Keratinocyte (primary cell): ENCODE data around the gene SCPEP1. TPM values are rescaled to one million over a fixed set of nuclear protein-coding genes. Genes with fewer than 3 reads are reported as not detected.

Source experiments
- DNase-seq: peaks from one replicate; pipeline ENCODE4 v3.0.0-alpha.2; 2011; ENCODE audit warnings: low read depth, missing footprints, low spot score
- FAIRE-seq: peaks from 2 replicates; lab custom pipeline; 2011; peaks lifted over from hg19 to GRCh38; lab: Jason Lieb, UNC
- H2AFZ ChIP-seq: 2 replicates; pipeline ENCODE4 v1.6.0; 2012; ENCODE audit warnings: low read length, control low read depth, inconsistent platforms; ENCODE audit not compliant: control insufficient read depth
- H3K27ac ChIP-seq: 2 replicates; pipeline ENCODE4 v1.5.1; 2011; ENCODE audit warnings: low read length; ENCODE audit not compliant: control insufficient read depth, insufficient read depth
- H3K27me3 ChIP-seq: 3 replicates; pipeline ENCODE4 v1.6.0; 2011; ENCODE audit warnings: low read length; ENCODE audit not compliant: control insufficient read depth, insufficient read depth; ENCODE audit errors: extremely low read depth
- H3K36me3 ChIP-seq, 2 experiments: 2 replicates in 1 of 2; 3 replicates in 1 of 2; pipeline ENCODE4 v1.5.1; 2011; ENCODE audit warnings: low read length in 2 of 2, mild to moderate bottlenecking in 1 of 2; ENCODE audit not compliant: control insufficient read depth in 2 of 2, insufficient read depth in 2 of 2; ENCODE audit errors: extremely low read depth in 1 of 2
- H3K4me1 ChIP-seq: 3 replicates; pipeline ENCODE4 v1.5.1; 2011; ENCODE audit warnings: low read length; ENCODE audit not compliant: control insufficient read depth, insufficient read depth; ENCODE audit errors: extremely low read depth
- H3K4me2 ChIP-seq: 3 replicates; pipeline ENCODE4 v1.6.0; 2011; ENCODE audit warnings: low read depth, low read length; ENCODE audit not compliant: control insufficient read depth, insufficient read depth; ENCODE audit errors: extremely low read depth
- H3K4me3 ChIP-seq, 3 experiments: fragments of 200-600 bp in 1 of 3; sonication (generic) in 1 of 3; 2 replicates in 2 of 3; 3 replicates in 1 of 3; pipeline ENCODE4 v1.5.1; 2011 to 2016; ENCODE audit warnings: low read length in 3 of 3, mild to moderate bottlenecking in 3 of 3, control low read depth in 2 of 3, inconsistent platforms in 1 of 3, low read depth in 1 of 3, mixed read lengths in 1 of 3, mixed run types in 1 of 3, moderate library complexity in 1 of 3; ENCODE audit not compliant: control insufficient read depth in 2 of 3, insufficient read depth in 2 of 3; ENCODE audit errors: extremely low read depth in 1 of 3
- H3K79me2 ChIP-seq: 2 replicates; pipeline ENCODE4 v1.6.0; 2012; ENCODE audit warnings: low read length; ENCODE audit not compliant: control insufficient read depth, insufficient read depth
- H3K9ac ChIP-seq: 3 replicates; pipeline ENCODE4 v1.6.0; 2011; ENCODE audit warnings: low read length; ENCODE audit not compliant: control insufficient read depth, insufficient read depth; ENCODE audit errors: extremely low read depth
- H3K9me1 ChIP-seq: 3 replicates; pipeline ENCODE4 v1.6.0; 2011; ENCODE audit warnings: low read length; ENCODE audit not compliant: control insufficient read depth, insufficient read depth; ENCODE audit errors: extremely low read depth
- H3K9me3 ChIP-seq: 2 replicates; pipeline ENCODE4 v1.5.1; 2012; ENCODE audit warnings: low read depth, low read length; ENCODE audit not compliant: control insufficient read depth
- H4K20me1 ChIP-seq: 3 replicates; pipeline ENCODE4 v1.6.0; 2011; ENCODE audit warnings: low read length; ENCODE audit not compliant: control insufficient read depth, insufficient read depth; ENCODE audit errors: extremely low read depth
- CTCF ChIP-seq, 3 experiments: IDR thresholded peaks in 1 of 3; conservative IDR thresholded peaks in 1 of 3; optimal IDR thresholded peaks in 1 of 3; 2 replicates in 2 of 3; 3 replicates in 1 of 3; pipeline versions ENCODE3 to v1.5.1; 2011; ENCODE audit warnings: low read length in 3 of 3, mild to moderate bottlenecking in 3 of 3, moderate library complexity in 2 of 3, control low read depth in 1 of 3, inconsistent platforms in 1 of 3; ENCODE audit not compliant: insufficient read depth in 2 of 3; ENCODE audit errors: extremely low read depth in 1 of 3
- EZH2 ChIP-seq: IDR thresholded peaks from one replicate; pipeline ENCODE4 v1.6.1; 2012; ENCODE audit warnings: inconsistent platforms, mild to moderate bottlenecking, low read length, moderate library complexity
- dilution Hi-C: fragments of 300-500 bp; cut with MboI; formaldehyde crosslinking; loops from one replicate; pipeline ENCODE4 v1.7.0; 2020; ENCODE audit warnings: low sequenced_read_pairs; ENCODE audit not compliant: extremely low pct_ligation_motif_present
- polyA plus RNA-seq, 5 experiments: library from polyadenylated mRNA; depleted of rRNA in 3 of 5; stranded (reverse) in 3 of 5; stranded (forward) in 1 of 5; unstranded in 1 of 5; fragments of >200 nt; gene quantifications; 1 replicate in 1 of 5; 2 replicates in 3 of 5; 3 replicates in 1 of 5; pipeline versions ENCODE4 v1.2.1 to v1.2.3, GENCODE V29; 2011 to 2012; ENCODE audit warnings: missing spikeins in 2 of 5, low read depth in 1 of 5, low replicate concordance in 1 of 5

The SCPEP1 gene
- polyA plus RNA-seq, 1 donor (not counting 4 experiments of a cell fraction or from before 2014, with no cell fraction given): 34.4 TPM

GRCh38 chr17:56992364-56992763 is 14.4 kb downstream of the SCPEP1 start:
- no peak for TF ChIP-seq CTCF (optimal IDR thresholded peaks at IDR 0.05 in 1 of 3, IDR thresholded peaks at IDR 0.05 in 1 of 3, conservative IDR thresholded peaks at IDR 0.05 in 1 of 3; ENCODE audit: extremely low read depth in 1 of 3, insufficient read depth in 2 of 3, low read length in 3 of 3)
- no peak for TF ChIP-seq EZH2
- Histone ChIP-seq H4K20me1 (no peaks in the 10 kb centered on the region), H3K9me1 (no peaks in the 10 kb centered on the region)

GRCh38 chr17:56994009-56994792 is 16.3 kb downstream of the SCPEP1 start:
- Histone ChIP-seq H3K4me2 (no peak overlapping the region), H2AFZ (no peak overlapping the region), H3K9ac (no peak overlapping the region), H3K9me1 (no peaks in the 10 kb centered on the region), H3K4me1 (peaks cover 2% of the 10 kb centered on the region), H3K36me3 (peaks cover 0 to 3% of the 10 kb centered on the region in 2 experiments), H4K20me1 (no peaks in the 10 kb centered on the region), H3K27me3 (no peaks in the 10 kb centered on the region), H3K79me2 (no peaks in the 10 kb centered on the region), H3K27ac (no peak overlapping the region), H3K4me3 (no peak overlapping the region), H3K9me3 (no peaks in the 10 kb centered on the region)
- no peak for FAIRE-seq
- dilution Hi-C loops: no loop called here
- TF ChIP-seq EZH2 (no peak), CTCF (optimal IDR thresholded peaks at IDR 0.05 in 1 of 3, IDR thresholded peaks at IDR 0.05 in 1 of 3, conservative IDR thresholded peaks at IDR 0.05 in 1 of 3; ENCODE audit: extremely low read depth in 1 of 3, insufficient read depth in 2 of 3, low read length in 3 of 3) (no peak)
- no peak for DNase-seq

More at GRCh38 chr17:56992364-56992763, 14.4 kb downstream of the SCPEP1 start:
- FAIRE-seq (no peak), DNase-seq (no peak)
- H3K4me1 ChIP-seq: peaks cover 2% of the 10 kb centered on the region
- no peaks in the 10 kb centered on the region for H3K27me3 ChIP-seq
- dilution Hi-C loops: no loop called here
- no peaks in the 10 kb centered on the region for H3K79me2 ChIP-seq
- no peak overlapping the region for H3K9ac ChIP-seq
- H3K36me3 ChIP-seq: peaks cover 0 to 3% of the 10 kb centered on the region in 2 experiments
- H3K27ac ChIP-seq: no peak overlapping the region
- no peaks in the 10 kb centered on the region for H3K9me3 ChIP-seq
- H3K4me3 ChIP-seq: no peak overlapping the region
- no peak overlapping the region for H2AFZ ChIP-seq
- H3K4me2 ChIP-seq: no peak overlapping the region
